IPS-11a (cell line): ENCODE results near the gene NFATC2.

ENCODE experiments used
- H3K4me3 ChIP-seq: one replicate; pipeline ENCODE4 v1.5.1; 2013; ENCODE audit warnings: low read depth, low read length, control low read depth

NFATC2 gene

GRCh38 chr20:51381557-51381956, 161.0 kb downstream of the NFATC2 start:
- H3K4me3 ChIP-seq: no peak overlapping the region

GRCh38 chr20:51380401-51381385, 161.8 kb downstream of the NFATC2 start:
- no peak overlapping the region for H3K4me3 ChIP-seq

GRCh38 chr20:51379601-51380341, 162.7 kb downstream of the NFATC2 start:
- no peak overlapping the region for H3K4me3 ChIP-seq

- H3K4me3 ChIP-seq: no peak overlapping the region
Observed at GRCh38 chr20:51378171-51378928, 164.2 kb downstream of the NFATC2 start.

- no peak overlapping the region for H3K4me3 ChIP-seq
Observed at GRCh38 chr20:51377132-51377531, 165.4 kb downstream of the NFATC2 start.

- no peak overlapping the region for H3K4me3 ChIP-seq
Observed at GRCh38 chr20:51376111-51376510, 166.4 kb downstream of the NFATC2 start.

- H3K4me3 ChIP-seq: no peak overlapping the region
Observed at GRCh38 chr20:51375561-51375960, 167.0 kb downstream of the NFATC2 start.

- H3K4me3 ChIP-seq: no peak overlapping the region
Observed at GRCh38 chr20:51374961-51375360, 167.6 kb downstream of the NFATC2 start.

- H3K4me3 ChIP-seq: no peak overlapping the region
Observed at GRCh38 chr20:51374456-51374830, 168.1 kb downstream of the NFATC2 start.

- H3K4me3 ChIP-seq: no peak overlapping the region
Observed at GRCh38 chr20:51373713-51374455, 168.6 kb downstream of the NFATC2 start.

- no peak overlapping the region for H3K4me3 ChIP-seq
Observed at GRCh38 chr20:51372966-51373365, 169.6 kb downstream of the NFATC2 start.

- H3K4me3 ChIP-seq: no peak overlapping the region
Observed at GRCh38 chr20:51372176-51372803, 170.2 kb downstream of the NFATC2 start.

GRCh38 chr20:51371720-51372119, 170.8 kb downstream of the NFATC2 start:
- no peak overlapping the region for H3K4me3 ChIP-seq

- H3K4me3 ChIP-seq: no peak overlapping the region
Observed at GRCh38 chr20:51369503-51369902, 173.0 kb downstream of the NFATC2 start.

GRCh38 chr20:51368461-51369211, 173.9 kb downstream of the NFATC2 start:
- no peak overlapping the region for H3K4me3 ChIP-seq

GRCh38 chr20:51366155-51366886, 176.2 kb downstream of the NFATC2 start:
- no peak overlapping the region for H3K4me3 ChIP-seq

- no peak overlapping the region for H3K4me3 ChIP-seq
Observed at GRCh38 chr20:51365670-51366069, 176.8 kb downstream of the NFATC2 start.

- no peak overlapping the region for H3K4me3 ChIP-seq
Observed at GRCh38 chr20:51363813-51364212, 178.7 kb downstream of the NFATC2 start.

- no peak overlapping the region for H3K4me3 ChIP-seq
Observed at GRCh38 chr20:51363378-51363777, 179.1 kb downstream of the NFATC2 start.
